Muscle of arm (tissue), 12 donors: ENCODE data around the gene FAM219B. TPM values are rescaled to one million over a fixed set of nuclear protein-coding genes. Genes with fewer than 3 reads are reported as not detected.
"Not testable (repeated sequence)": the region's sequence is repeated elsewhere in the genome, so short reads cannot be mapped to it uniquely, and the experiment has no call there.

ENCODE experiments used
- DNase-seq: peaks from one replicate; pipeline ENCODE4 v3.0.0-alpha.2; 2013
- polyA plus RNA-seq, 12 donors: library from polyadenylated mRNA; unstranded; fragments of 120-200 nt; gene quantifications; one replicate each; pipeline ENCODE4 v1.2.1, GENCODE V29; 2013; ENCODE audit not compliant: insufficient read length in 12 of 12

The FAM219B gene
- polyA plus RNA-seq, 12 donors, result 40.4 to 60.0 (median 48.6) TPM; not detected in 1

- peak; percentile 27 for DNase-seq
Measured at GRCh38 chr15:74906067-74906449, 593 bp downstream of the FAM219B start.

GRCh38 chr15:74904190-74904805 is 2.4 kb downstream of the FAM219B start:
- DNase-seq, result no peak

GRCh38 chr15:74903676-74904075 is 3.0 kb downstream of the FAM219B start:
- no peak for DNase-seq

- DNase-seq, result no peak
Measured at GRCh38 chr15:74902295-74903075, 4.2 kb downstream of the FAM219B start.

- peak; percentile 63 for DNase-seq
Measured at GRCh38 chr15:74901612-74902063, 5.0 kb downstream of the FAM219B start.

GRCh38 chr15:74897300-74897701 is 9.3 kb downstream of the FAM219B start:
- DNase-seq, result no peak

GRCh38 chr15:74896316-74896715 is 10.3 kb downstream of the FAM219B start:
- DNase-seq, result no peak

GRCh38 chr15:74895830-74896229 is 10.8 kb downstream of the FAM219B start:
- DNase-seq, result no peak

- DNase-seq, result not testable (repeated sequence)
Measured at GRCh38 chr15:74894383-74894782, 12.3 kb downstream of the FAM219B start.

GRCh38 chr15:74893627-74894026 is 13.0 kb downstream of the FAM219B start:
- DNase-seq, result no peak

- no peak for DNase-seq
Measured at GRCh38 chr15:74892931-74893330, 13.7 kb downstream of the FAM219B start.

GRCh38 chr15:74892313-74892712 is 14.3 kb downstream of the FAM219B start:
- DNase-seq, result no peak

GRCh38 chr15:74891469-74891868 is 15.2 kb downstream of the FAM219B start:
- DNase-seq, result no peak

- DNase-seq, result no peak
Measured at GRCh38 chr15:74890665-74890960, 16.0 kb downstream of the FAM219B start.

GRCh38 chr15:74889883-74890664 is 16.6 kb downstream of the FAM219B start, which contains the start of gene MPI:
Gene MPI, plus strand, starts transcription at chr15:74890042. Its CDS starts 32 bp downstream, at chr15:74890074.
- DNase-seq, result peak; percentile 89

GRCh38 chr15:74889390-74889882 is 17.2 kb downstream of the FAM219B start:
- peak; percentile 58 for DNase-seq

GRCh38 chr15:74888716-74889115 is 17.9 kb downstream of the FAM219B start:
- no peak for DNase-seq

GRCh38 chr15:74887537-74888193 is 19.0 kb downstream of the FAM219B start:
- not testable (repeated sequence) for DNase-seq

GRCh38 chr15:74885461-74885860 is 21.2 kb downstream of the FAM219B start:
- no peak for DNase-seq

GRCh38 chr15:74884428-74885223 is 22.0 kb downstream of the FAM219B start:
- DNase-seq, result no peak

GRCh38 chr15:74882528-74882927 is 24.1 kb downstream of the FAM219B start:
- no peak for DNase-seq
